Measurements from ENCODE around the gene GNB1L.

GNB1L gene

DNA sequence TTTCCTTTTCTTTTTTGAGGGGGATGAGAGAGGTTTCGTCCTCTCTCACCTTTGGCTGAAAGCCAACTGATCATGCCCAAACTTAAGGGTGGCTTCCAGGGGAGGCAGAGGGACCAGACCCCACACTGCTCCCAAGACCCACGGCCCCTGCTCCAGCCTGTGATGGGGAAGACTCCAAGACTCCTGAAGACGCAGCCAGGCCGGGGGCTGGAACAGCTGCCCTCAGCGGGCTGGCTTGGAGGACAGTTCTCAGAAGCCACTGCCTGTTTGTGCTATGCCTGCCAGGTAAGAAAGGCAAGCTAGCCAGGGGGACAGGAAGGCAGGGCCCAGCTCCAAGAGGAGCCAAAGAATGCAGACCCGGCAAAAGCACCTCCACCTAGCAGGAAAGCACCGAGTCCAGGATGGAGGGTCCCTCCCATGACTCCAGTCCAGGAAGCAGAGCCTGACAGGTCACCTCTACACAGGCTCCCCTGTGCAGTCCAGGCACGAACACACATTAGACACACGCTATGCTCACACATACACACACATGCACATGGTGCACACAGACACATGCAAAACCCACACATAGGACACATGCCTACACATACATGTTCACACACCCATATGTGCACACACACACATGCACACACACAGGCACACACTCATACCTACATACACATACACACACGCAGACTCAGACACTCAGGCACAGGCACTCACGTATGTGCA lies 31.3 kb downstream of the GNB1L start:
- no peak overlapping the region for H3K4me3 ChIP-seq (replicated peaks; ENCODE audit: insufficient read depth, low read length)
- H3K27me3 ChIP-seq (ENCODE audit: insufficient read depth, poor library complexity, severe bottlenecking) = no peaks in the 10 kb centered on the region
- TF ChIP-seq, protein P1, sequence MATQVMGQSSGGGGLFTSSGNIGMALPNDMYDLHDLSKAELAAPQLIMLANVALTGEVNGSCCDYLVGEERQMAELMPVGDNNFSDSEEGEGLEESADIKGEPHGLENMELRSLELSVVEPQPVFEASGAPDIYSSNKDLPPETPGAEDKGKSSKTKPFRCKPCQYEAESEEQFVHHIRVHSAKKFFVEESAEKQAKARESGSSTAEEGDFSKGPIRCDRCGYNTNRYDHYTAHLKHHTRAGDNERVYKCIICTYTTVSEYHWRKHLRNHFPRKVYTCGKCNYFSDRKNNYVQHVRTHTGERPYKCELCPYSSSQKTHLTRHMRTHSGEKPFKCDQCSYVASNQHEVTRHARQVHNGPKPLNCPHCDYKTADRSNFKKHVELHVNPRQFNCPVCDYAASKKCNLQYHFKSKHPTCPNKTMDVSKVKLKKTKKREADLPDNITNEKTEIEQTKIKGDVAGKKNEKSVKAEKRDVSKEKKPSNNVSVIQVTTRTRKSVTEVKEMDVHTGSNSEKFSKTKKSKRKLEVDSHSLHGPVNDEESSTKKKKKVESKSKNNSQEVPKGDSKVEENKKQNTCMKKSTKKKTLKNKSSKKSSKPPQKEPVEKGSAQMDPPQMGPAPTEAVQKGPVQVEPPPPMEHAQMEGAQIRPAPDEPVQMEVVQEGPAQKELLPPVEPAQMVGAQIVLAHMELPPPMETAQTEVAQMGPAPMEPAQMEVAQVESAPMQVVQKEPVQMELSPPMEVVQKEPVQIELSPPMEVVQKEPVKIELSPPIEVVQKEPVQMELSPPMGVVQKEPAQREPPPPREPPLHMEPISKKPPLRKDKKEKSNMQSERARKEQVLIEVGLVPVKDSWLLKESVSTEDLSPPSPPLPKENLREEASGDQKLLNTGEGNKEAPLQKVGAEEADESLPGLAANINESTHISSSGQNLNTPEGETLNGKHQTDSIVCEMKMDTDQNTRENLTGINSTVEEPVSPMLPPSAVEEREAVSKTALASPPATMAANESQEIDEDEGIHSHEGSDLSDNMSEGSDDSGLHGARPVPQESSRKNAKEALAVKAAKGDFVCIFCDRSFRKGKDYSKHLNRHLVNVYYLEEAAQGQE (IDR thresholded peaks at IDR 0.05; ENCODE audit: insufficient replicate concordance, low read depth) = no peak
- TF ChIP-seq, protein P2, sequence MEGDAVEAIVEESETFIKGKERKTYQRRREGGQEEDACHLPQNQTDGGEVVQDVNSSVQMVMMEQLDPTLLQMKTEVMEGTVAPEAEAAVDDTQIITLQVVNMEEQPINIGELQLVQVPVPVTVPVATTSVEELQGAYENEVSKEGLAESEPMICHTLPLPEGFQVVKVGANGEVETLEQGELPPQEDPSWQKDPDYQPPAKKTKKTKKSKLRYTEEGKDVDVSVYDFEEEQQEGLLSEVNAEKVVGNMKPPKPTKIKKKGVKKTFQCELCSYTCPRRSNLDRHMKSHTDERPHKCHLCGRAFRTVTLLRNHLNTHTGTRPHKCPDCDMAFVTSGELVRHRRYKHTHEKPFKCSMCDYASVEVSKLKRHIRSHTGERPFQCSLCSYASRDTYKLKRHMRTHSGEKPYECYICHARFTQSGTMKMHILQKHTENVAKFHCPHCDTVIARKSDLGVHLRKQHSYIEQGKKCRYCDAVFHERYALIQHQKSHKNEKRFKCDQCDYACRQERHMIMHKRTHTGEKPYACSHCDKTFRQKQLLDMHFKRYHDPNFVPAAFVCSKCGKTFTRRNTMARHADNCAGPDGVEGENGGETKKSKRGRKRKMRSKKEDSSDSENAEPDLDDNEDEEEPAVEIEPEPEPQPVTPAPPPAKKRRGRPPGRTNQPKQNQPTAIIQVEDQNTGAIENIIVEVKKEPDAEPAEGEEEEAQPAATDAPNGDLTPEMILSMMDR (IDR thresholded peaks at IDR 0.05; ENCODE audit: insufficient read depth, low read length) = no peak
- TF ChIP-seq POLR2AphosphoS5 (IDR thresholded peaks at IDR 0.05; ENCODE audit: low read depth) = no peak
- no peak for TF ChIP-seq SPI1 (IDR thresholded peaks at IDR 0.05; ENCODE audit: borderline replicate concordance, low read depth)
- TF ChIP-seq GABPA (IDR thresholded peaks at IDR 0.05; ENCODE audit: low read depth) = no peak
- no peak for DNase-seq (ENCODE audit: low read depth in 1 of 2, low spot score in 1 of 2)
- H3K27ac ChIP-seq (replicated peaks) = no peak overlapping the region

DNA sequence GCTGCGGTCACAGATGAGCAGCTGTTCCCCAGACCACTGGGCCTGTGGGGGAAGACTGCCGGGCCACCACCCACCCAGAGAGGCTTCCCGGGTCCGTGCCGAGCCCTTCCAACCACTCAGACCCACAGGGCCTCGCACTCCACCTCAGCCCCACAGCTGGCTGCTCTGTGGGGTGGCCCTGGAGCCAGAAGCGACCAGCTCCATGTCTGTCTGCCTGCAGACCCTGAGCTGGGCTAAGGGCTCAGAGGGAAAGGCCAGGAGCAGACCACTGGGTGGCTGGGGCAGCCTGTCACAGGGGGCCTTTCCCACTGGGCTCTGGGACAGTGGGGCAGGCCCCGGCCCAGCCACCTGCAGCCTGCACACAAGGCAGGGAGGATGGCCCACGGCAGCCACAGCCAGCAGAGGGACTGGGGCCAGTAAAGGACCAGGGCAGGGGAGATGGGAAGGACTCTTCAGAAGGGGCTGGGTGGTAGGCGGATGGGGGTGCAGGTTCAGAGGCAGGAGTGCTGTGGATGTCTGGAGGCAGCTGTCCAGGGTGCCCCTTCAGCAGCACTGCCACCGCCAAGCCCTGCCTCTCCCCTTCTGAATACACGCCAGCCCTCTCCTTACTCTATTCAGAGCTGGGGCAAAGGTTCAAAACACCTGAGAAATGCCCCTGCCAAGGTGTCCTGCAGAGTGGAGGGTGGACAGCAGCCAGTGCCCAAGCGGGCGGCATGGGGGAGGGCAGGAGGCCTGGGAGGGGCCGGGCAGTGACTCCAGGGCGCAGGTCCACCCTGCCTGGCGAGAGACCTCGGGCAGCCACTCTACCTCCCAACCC lies 32.2 kb downstream of the GNB1L start:
- Histone ChIP-seq H3K27ac (replicated peaks) (no peak overlapping the region), H3K4me3 (replicated peaks; ENCODE audit: insufficient read depth, low read length) (no peak overlapping the region), H3K27me3 (ENCODE audit: insufficient read depth, poor library complexity, severe bottlenecking) (no peaks in the 10 kb centered on the region)
- DNase-seq (ENCODE audit: low read depth in 1 of 2, low spot score in 1 of 2) = no peak
- TF ChIP-seq, protein P1 (IDR thresholded peaks at IDR 0.05; ENCODE audit: insufficient replicate concordance, low read depth) = peak; percentile 63
- TF ChIP-seq SPI1 (IDR thresholded peaks at IDR 0.05; ENCODE audit: borderline replicate concordance, low read depth) (no peak), POLR2AphosphoS5 (IDR thresholded peaks at IDR 0.05; ENCODE audit: low read depth) (no peak), GABPA (IDR thresholded peaks at IDR 0.05; ENCODE audit: low read depth) (no peak)
- TF ChIP-seq, protein P2 (IDR thresholded peaks at IDR 0.05; ENCODE audit: insufficient read depth, low read length) = no peak

- H3K27ac ChIP-seq (replicated peaks) = no peak overlapping the region
- no peak for DNase-seq (ENCODE audit: low read depth in 1 of 2, low spot score in 1 of 2)
- TF ChIP-seq SPI1 (IDR thresholded peaks at IDR 0.05; ENCODE audit: borderline replicate concordance, low read depth) (no peak), GABPA (IDR thresholded peaks at IDR 0.05; ENCODE audit: low read depth) (no peak), POLR2AphosphoS5 (IDR thresholded peaks at IDR 0.05; ENCODE audit: low read depth) (no peak)
- TF ChIP-seq, protein P2 (IDR thresholded peaks at IDR 0.05; ENCODE audit: insufficient read depth, low read length) = no peak
- TF ChIP-seq, protein P1 (IDR thresholded peaks at IDR 0.05; ENCODE audit: insufficient replicate concordance, low read depth) = no peak
These were observed 33.0 kb downstream of the GNB1L start for GRCh38 chr22:19821523-19822300.

More at GRCh38 chr22:19821523-19822300, 33.0 kb downstream of the GNB1L start:
- no peak overlapping the region for H3K4me3 ChIP-seq (replicated peaks; ENCODE audit: insufficient read depth, low read length)
- H3K27me3 ChIP-seq (ENCODE audit: insufficient read depth, poor library complexity, severe bottlenecking) = no peaks in the 10 kb centered on the region
